GM12892 (cell line): ENCODE data around the gene SLC25A26.

ENCODE experiments used
- POLR2A ChIP-seq: IDR thresholded peaks from 2 replicates; pipeline ENCODE4 v1.6.1; 2011; ENCODE audit warnings: low read depth, low read length, control low read depth
- TAF1 ChIP-seq: IDR thresholded peaks from 2 replicates; pipeline ENCODE4 v1.6.1; 2011; ENCODE audit warnings: low read depth, mild to moderate bottlenecking, control low read depth, low read length, borderline replicate concordance

GRCh38 chr3:66413151-66413751 is 192.4 kb downstream of the SLC25A26 start:
- TF ChIP-seq POLR2A: no peak
- TF ChIP-seq TAF1: no peak
